ENCODE results near the gene TUBA4B.

TUBA4B gene

DNA sequence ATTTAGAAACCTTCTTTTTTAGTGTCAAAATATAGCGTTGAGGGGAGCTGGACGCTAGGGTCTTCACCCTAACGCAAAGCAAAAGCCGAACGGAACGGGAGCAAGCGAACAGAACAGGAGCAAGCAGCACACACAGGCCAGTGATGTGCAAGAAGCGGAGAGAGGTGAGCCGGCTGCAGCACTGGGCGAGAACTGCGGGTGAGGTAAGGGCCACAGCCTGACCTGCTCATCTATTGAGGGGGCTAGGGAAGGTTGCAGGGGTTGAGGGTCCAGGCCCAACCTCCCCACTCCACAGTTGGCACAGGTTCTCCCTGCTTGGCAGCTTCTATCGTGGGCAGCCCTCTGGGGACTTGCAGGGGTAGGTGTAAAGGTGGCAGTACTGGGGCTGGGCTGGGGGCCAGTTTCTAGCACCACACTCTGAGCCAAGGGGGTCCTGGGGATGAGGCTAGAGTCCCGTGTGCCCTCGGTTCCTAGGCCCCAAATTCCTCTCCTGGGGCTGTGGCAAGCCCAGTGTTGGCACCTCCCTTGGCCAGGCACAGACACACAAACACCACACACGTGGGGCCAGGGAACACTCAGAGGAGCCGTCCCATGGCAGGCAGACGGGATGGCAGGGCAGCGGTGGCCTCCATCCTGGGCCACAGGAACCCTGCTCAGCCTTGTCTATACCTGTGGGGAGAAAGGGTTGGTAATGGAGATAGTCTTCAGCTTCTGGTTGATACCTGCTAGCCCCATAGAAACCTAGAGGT, 33.1 kb upstream of the TUBA4B start:
- H3K4me3 ChIP-seq (ENCODE audit: low read depth, low read length): no peak overlapping the region
- TF ChIP-seq CTCF (IDR thresholded peaks at IDR 0.05; ENCODE audit: insufficient read depth, low read depth, low read length, missing control alignments): no peak
- no peak for DNase-seq (ENCODE audit: low read depth)

GRCh38 chr2:219220652-219221402, 32.2 kb upstream of the TUBA4B start:
- no peak for DNase-seq (ENCODE audit: low read depth)
- no peak for TF ChIP-seq CTCF (IDR thresholded peaks at IDR 0.05; ENCODE audit: insufficient read depth, low read depth, low read length, missing control alignments)
- H3K4me3 ChIP-seq (ENCODE audit: low read depth, low read length): no peak overlapping the region

GRCh38 chr2:219221957-219222518, 31.0 kb upstream of the TUBA4B start:
- TF ChIP-seq CTCF (IDR thresholded peaks at IDR 0.05; ENCODE audit: insufficient read depth, low read depth, low read length, missing control alignments): no peak
- no peak overlapping the region for H3K4me3 ChIP-seq (ENCODE audit: low read depth, low read length)
- DNase-seq (ENCODE audit: low read depth): no peak

DNA sequence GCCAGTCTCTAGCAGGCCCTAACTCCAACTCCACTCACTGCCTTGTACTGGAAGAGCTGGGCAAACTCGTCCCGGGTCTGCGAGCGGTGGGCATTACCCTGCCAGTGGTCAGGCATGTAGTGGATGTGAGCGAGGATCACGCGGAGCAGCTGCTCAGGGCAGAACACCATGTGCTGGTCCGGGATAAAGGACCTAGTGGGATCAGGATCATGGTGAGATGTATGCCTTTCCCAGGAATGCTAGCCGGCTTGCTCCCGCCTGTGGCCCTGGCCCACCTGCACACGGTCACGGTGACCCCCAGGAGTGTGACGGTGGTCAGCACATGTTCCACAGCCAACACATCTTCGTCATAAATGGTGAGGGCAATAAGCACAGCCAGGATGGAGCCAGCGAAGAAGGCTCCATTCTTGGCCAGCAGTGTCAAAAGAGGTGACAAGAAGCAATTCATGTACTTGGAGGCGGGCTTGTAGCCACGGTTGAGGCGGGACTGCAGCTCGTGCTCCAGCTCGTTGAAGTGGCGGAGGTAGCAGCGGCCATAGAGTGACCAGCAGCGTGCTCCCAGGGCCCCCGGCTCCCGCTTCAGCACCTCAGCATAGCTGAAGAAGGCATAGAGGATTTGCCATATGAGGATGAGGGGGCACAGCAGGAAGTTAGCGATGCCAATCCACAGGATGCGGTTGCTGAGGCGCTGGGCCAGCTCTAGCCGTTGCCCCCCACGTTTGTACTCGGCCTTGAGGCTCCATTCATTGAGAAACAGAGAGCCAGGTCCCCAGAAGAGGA, 29.0 kb upstream of the TUBA4B start:
- H3K4me3 ChIP-seq (ENCODE audit: low read depth, low read length): no peak overlapping the region
- DNase-seq (ENCODE audit: low read depth): no peak
- no peak for TF ChIP-seq CTCF (IDR thresholded peaks at IDR 0.05; ENCODE audit: insufficient read depth, low read depth, low read length, missing control alignments)

GRCh38 chr2:219225350-219225749, 27.7 kb upstream of the TUBA4B start:
- no peak for DNase-seq (ENCODE audit: low read depth)
- TF ChIP-seq CTCF (IDR thresholded peaks at IDR 0.05; ENCODE audit: insufficient read depth, low read depth, low read length, missing control alignments): no peak
- H3K4me3 ChIP-seq (ENCODE audit: low read depth, low read length): no peak overlapping the region

DNA sequence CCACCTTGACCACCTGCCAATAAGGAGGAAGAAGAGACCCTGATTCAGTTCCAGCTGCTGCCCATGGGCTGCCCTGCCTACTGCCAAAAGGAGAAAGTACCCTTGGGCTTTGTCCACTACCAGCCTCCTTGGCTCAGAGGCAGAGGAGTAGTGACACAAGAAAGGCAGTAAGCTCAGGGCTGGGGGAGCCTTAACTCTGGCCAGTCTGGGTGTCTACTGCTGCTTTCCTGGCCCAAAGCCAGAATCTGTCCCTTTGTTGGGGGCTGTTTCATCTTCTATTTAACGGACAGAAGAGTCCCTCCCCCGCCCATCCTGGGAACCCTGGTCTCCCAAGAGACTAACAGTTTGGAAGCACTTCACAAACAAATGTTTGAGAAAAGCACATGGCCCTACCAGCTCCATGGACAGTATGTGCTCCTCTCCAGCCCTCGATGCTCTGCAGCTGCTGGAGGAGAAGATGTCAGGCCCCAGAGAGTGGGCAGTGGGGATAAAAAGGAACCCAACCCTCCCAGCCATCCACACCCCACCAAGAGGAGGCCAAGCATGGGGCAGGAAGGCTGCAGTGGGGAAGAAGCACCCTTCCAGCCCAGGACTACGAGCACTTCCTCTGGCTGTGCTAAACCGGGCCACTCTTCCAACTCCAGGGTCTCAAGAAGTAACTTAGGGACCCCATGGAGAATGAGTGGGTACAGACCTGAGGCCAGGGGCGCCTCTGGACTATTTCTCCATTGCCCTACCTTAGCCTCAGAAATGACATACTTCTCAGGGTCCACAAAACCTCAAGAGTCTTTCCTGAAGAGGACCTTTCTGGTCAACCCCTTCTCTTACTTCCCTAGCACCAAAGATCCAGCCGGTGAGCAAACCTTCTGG, 24.8 kb upstream of the TUBA4B start:
- DNase-seq (ENCODE audit: low read depth): no peak
- peak overlapping the region; percentile 83 for H3K4me3 ChIP-seq (ENCODE audit: low read depth, low read length)
- TF ChIP-seq CTCF (IDR thresholded peaks at IDR 0.05; ENCODE audit: insufficient read depth, low read depth, low read length, missing control alignments): no peak
